Heart right ventricle (tissue), 16 donors: ENCODE data around the gene VARS2. TPM values are rescaled to one million over a fixed set of nuclear protein-coding genes. Genes with fewer than 3 reads are reported as not detected.

Experiments used
- ATAC-seq, 8 donors: fragments of 200-7000 bp; cut with Tn5 transposase; one replicate each; pipeline ENCODE4 v1.9.1; 2020; ENCODE audit warnings: mild to moderate bottlenecking in 8 of 8, moderate library complexity in 8 of 8, moderate number of reproducible peaks in 1 of 8
- DNase-seq, 2 donors: peaks; one replicate each; pipeline ENCODE4 v3.0.0-alpha.2; 2020
- H3K27ac ChIP-seq, 10 donors: fragments of 200-600 bp; sonication (generic) in 2 of 10; one replicate each; pipeline versions ENCODE4 v1.5.0 to v1.8.0; 2020 to 2022; ENCODE audit warnings: mild to moderate bottlenecking in 3 of 10
- H3K27me3 ChIP-seq, 7 donors: fragments of 200-600 bp; one replicate each; pipeline ENCODE4 v1.8.0; 2021 to 2022; ENCODE audit warnings: mild to moderate bottlenecking in 2 of 7
- H3K36me3 ChIP-seq, 9 donors: fragments of 200-600 bp; sonication (generic) in 1 of 9; one replicate each; pipeline versions ENCODE4 v1.5.0 to v1.8.0; 2020 to 2022; ENCODE audit warnings: mild to moderate bottlenecking in 2 of 9
- H3K4me1 ChIP-seq, 9 donors: fragments of 200-600 bp; sonication (generic) in 1 of 9; one replicate each; pipeline versions ENCODE4 v1.5.0 to v1.8.0; 2020 to 2022; ENCODE audit warnings: mild to moderate bottlenecking in 4 of 9
- H3K4me3 ChIP-seq, 10 donors: fragments of 200-600 bp; sonication (generic) in 2 of 10; one replicate each; pipeline versions ENCODE4 v1.5.0 to v1.8.0; 2020 to 2022; ENCODE audit warnings: mild to moderate bottlenecking in 7 of 10, moderate library complexity in 2 of 10
- H3K9me3 ChIP-seq, 11 donors: fragments of 200-600 bp in 10 of 11; sonication (generic) in 2 of 11; one replicate each; pipeline versions ENCODE4 v1.5.0 to v1.8.0; 2013 to 2022; ENCODE audit warnings: mild to moderate bottlenecking in 2 of 11, control low read depth in 1 of 11, moderate library complexity in 1 of 11
- WGBS, 2 donors: extraction: QIAGEN DNeasy Blood & Tissue Kit; methylation state at CpG; one replicate each; pipeline ENCODE4 v1.1.7; 2013; ENCODE audit warnings: inconsistent platforms in 1 of 2; 5-methylcytosine and 5-hydroxymethylcytosine counted together
- intact Hi-C, 10 donors: fragments of 100-400 bp; cut with DNase I; formaldehyde crosslinking; loops; one replicate each; pipeline versions ENCODE4 v1.11.1 to v1.14.2; 2022
- polyA plus RNA-seq, 2 donors: library from polyadenylated mRNA; stranded (reverse); fragments of 200-250 nt; gene quantifications; one replicate each; pipeline ENCODE4 v1.2.3, GENCODE V29; 2013
- total RNA-seq, 10 donors: library from RNA; stranded (reverse); fragmentation: NEBNext Ultra II Directional in 3 of 10; extraction: Animal tissue kit (Norgen Biotek cat#: 25700) in 3 of 10; gene quantifications; one replicate each; pipeline versions ENCODE4 v1.2.1 to v1.2.4, GENCODE V29; 2021 to 2023
- TF ChIP-seq, protein P1 (sequence below), 9 donors: fragments of 200-600 bp; sonication (generic) in 2 of 9; IDR thresholded peaks; one replicate each; pipeline versions ENCODE4 v1.5.0 to v1.8.0; 2021 to 2022; ENCODE audit warnings: antibody characterized with exemption in 9 of 9, mild to moderate bottlenecking in 5 of 9, moderate library complexity in 1 of 9
- donor health status: Arrhythmogenic right ventricular cardiomyopathy.
- donor health status: ischemic (EF 13 %, LVEDD 7.1; RV severe dilation, severe dysfunction).
- donor health status: healthy with polysubstance abuse.
- donor health status: DM: no; HTN: yes; CAD: no.
- donor health status: DM: no; HTN: no; CAD: no.
- donor health status: ischemic (EF 25% LVEDD 6.9; RV normal size, moderate dysfunction).
- donor health status: ischemic (EF 25% LVEDD 5.7; RV mildly dilated, moderate dysfunction).
- donor health status: healthy.
- donor health status: DM: yes; HTN: yes; CAD: no.
- donor health status: Ischemic cardiomyopathy.
- donor health status: ischemic (EF 35%, LVEDD 5.7; RV mildly dilated, moderate dysfunction).
- donor health status: nonischemic (EF 11% LVEDD 7.7; RV severe dilation, severe dysfunction).
- donor health status: DM: yes; HTN: yes; CAD: no.
- donor health status: PGD.
- donor health status: ischemic (EF 29% LVEDD 5.4; RV normal size, mild dysfunction).
- donor health status: nonischemic (EF 23%, LVEDD 6.1; RV moderate dilation, normal function).

Gene VARS2
- total and polyA plus RNA-seq, 12 donors: 9.3 to 28.4 (median 22.5) TPM

DNA sequence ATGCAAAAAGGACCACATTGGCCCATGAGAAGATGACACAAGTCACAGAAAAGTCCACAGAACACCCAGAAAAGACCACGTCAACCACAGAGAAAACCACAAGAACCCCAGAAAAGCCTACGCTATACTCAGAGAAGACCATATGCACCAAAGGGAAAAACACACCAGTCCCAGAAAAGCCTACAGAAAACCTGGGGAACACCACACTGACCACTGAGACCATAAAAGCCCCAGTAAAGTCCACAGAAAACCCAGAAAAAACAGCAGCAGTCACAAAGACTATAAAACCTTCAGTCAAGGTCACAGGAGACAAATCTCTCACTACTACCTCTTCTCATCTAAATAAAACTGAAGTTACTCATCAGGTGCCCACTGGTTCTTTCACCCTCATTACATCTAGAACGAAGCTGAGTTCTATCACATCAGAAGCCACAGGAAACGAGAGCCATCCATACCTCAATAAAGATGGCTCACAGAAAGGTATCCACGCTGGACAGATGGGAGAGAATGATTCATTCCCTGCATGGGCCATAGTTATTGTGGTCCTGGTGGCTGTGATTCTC lies 38.0 kb downstream of the VARS2 start:
- Histone ChIP-seq H3K27ac (no peak overlapping the region), H3K9me3 (no peaks in the 10 kb centered on the region), H3K4me3 (no peak overlapping the region), H3K27me3 (peaks cover 0 to 55% (median 0%) of the 10 kb centered on the region in 7 donors), H3K36me3 (no peaks in the 10 kb centered on the region), H3K4me1 (peaks cover 0 to 18% (median 14%) of the 10 kb centered on the region in 9 donors)
- no peak for DNase-seq
- WGBS, 2 donors: 80 to 91% methylated on average over 5 of the region's 5 CpGs
- TF ChIP-seq, protein P1, sequence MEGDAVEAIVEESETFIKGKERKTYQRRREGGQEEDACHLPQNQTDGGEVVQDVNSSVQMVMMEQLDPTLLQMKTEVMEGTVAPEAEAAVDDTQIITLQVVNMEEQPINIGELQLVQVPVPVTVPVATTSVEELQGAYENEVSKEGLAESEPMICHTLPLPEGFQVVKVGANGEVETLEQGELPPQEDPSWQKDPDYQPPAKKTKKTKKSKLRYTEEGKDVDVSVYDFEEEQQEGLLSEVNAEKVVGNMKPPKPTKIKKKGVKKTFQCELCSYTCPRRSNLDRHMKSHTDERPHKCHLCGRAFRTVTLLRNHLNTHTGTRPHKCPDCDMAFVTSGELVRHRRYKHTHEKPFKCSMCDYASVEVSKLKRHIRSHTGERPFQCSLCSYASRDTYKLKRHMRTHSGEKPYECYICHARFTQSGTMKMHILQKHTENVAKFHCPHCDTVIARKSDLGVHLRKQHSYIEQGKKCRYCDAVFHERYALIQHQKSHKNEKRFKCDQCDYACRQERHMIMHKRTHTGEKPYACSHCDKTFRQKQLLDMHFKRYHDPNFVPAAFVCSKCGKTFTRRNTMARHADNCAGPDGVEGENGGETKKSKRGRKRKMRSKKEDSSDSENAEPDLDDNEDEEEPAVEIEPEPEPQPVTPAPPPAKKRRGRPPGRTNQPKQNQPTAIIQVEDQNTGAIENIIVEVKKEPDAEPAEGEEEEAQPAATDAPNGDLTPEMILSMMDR (IDR thresholded peaks at IDR 0.05): no peak
- intact Hi-C loops: no loop called here
- no peak for ATAC-seq

- DNase-seq (no peak), ATAC-seq (peak in 5 of 8 donors; percentile 3 to 40 (median 20))
- Histone ChIP-seq H3K36me3 (no peaks in the 10 kb centered on the region), H3K4me3 (peak overlapping the region in 9 of 10 donors; percentile 30 to 60 (median 51)), H3K27me3 (peaks cover 0 to 82% (median 5%) of the 10 kb centered on the region in 7 donors), H3K27ac (peak overlapping the region in 5 of 10 donors; percentile 10 to 47 (median 41)), H3K9me3 (no peaks in the 10 kb centered on the region), H3K4me1 (peaks cover 0 to 18% (median 14%) of the 10 kb centered on the region in 9 donors)
- 60 to 73% methylated on average over 9 of the region's 9 CpGs for WGBS, 2 donors
- intact Hi-C loops: no loop called here
- TF ChIP-seq, protein P1 (IDR thresholded peaks at IDR 0.05): no peak
Observed at GRCh38 chr6:30954631-30955366, 40.8 kb downstream of the VARS2 start.

- H3K27ac ChIP-seq: peak overlapping the region in 7 of 10 donors; percentile 10 to 47 (median 39)
- DNase-seq (peak; percentile 58 to 62), ATAC-seq (peak; percentile 79 to 94 (median 88))
- TF ChIP-seq, protein P1 (IDR thresholded peaks at IDR 0.05): no peak
- intact Hi-C loops: no loop called here
- H3K36me3 ChIP-seq: no peaks in the 10 kb centered on the region
- peak overlapping the region; percentile 25 to 60 (median 50) for H3K4me3 ChIP-seq
- no peaks in the 10 kb centered on the region for H3K9me3 ChIP-seq
- 7 to 10% methylated on average over 46 of the region's 46 CpGs for WGBS, 2 donors
- H3K27me3 ChIP-seq: peaks cover 0 to 85% (median 5%) of the 10 kb centered on the region in 7 donors
- peaks cover 0 to 18% (median 14%) of the 10 kb centered on the region in 9 donors for H3K4me1 ChIP-seq
Observed at GRCh38 chr6:30955367-30956042, 41.5 kb downstream of the VARS2 start.

DNA sequence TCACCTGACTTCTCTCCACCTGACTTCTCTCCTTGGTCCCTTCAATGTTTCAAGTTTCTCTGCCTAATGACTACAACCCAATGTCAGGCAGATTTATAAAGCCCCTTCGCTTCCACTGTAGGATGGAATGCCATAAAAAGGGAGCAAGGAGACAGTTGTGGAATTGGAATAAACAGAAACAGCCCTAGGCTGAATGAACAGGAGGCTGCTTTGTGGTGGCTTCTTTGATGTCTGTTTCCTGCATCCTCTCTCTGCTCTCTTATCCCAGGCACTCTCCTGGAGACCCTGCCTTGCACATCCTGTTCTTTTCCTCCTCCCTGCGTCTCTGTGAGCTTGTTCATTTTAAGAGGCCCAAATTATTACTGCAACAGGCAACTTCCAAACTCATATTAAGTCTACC lies 43.7 kb downstream of the VARS2 start:
- DNase-seq (no peak), ATAC-seq (no peak)
- H3K27me3 ChIP-seq: peaks cover 0 to 85% (median 8%) of the 10 kb centered on the region in 7 donors
- no peak overlapping the region for H3K4me3 ChIP-seq
- intact Hi-C loops: no loop called here
- no peak overlapping the region for H3K27ac ChIP-seq
- H3K36me3 ChIP-seq: no peaks in the 10 kb centered on the region
- H3K9me3 ChIP-seq: no peaks in the 10 kb centered on the region
- 74 to 77% methylated on average over 2 of the region's 2 CpGs for WGBS, 2 donors
- H3K4me1 ChIP-seq: peaks cover 0 to 18% (median 14%) of the 10 kb centered on the region in 9 donors
- TF ChIP-seq, protein P1 (IDR thresholded peaks at IDR 0.05): no peak
